Stimulated activated CD8-positive, alpha-beta memory T cell treated with anti-CD3 and anti-CD28 coated beads, Interleukin-4, amount 100 ng/mL, for 48 hours (primary cell): ENCODE results near the gene PXMP4.
"Not testable (repeated sequence)": the region's sequence is repeated elsewhere in the genome, so short reads cannot be mapped to it uniquely, and the experiment has no call there.

Experiments
- DNase-seq: peaks from one replicate; pipeline ENCODE4 v3.0.0-alpha.2; 2020

The PXMP4 gene, protein sequence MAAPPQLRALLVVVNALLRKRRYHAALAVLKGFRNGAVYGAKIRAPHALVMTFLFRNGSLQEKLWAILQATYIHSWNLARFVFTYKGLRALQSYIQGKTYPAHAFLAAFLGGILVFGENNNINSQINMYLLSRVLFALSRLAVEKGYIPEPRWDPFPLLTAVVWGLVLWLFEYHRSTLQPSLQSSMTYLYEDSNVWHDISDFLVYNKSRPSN

GRCh38 chr20:33719989-33720709 is at the start of gene PXMP4:
TSS of gene PXMP4 (minus strand) at chr20:33720310. CDS start at chr20:33720207, 103 bp downstream.
- DNase-seq = peak; percentile 84

DNA sequence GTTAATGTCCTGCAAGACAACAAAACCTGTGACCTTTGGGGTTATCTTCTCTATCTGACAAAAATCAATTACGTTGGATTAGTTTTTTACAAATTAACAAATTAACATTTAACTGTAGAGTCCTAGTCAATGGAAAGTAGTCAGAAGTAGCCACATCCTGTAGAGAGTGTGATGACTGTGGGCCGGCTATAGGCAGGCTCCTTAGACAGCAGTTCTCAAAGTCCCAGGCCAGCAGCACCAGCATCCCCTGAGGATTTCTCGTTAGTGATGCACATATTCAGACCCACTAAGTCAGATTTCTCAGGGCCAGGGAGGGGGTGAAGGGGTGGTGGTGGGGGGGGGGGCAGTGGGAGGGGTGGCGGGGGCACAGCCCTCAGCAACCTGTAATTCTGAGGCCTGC is 48.9 kb upstream of the PXMP4 start:
- DNase-seq = no peak

DNA sequence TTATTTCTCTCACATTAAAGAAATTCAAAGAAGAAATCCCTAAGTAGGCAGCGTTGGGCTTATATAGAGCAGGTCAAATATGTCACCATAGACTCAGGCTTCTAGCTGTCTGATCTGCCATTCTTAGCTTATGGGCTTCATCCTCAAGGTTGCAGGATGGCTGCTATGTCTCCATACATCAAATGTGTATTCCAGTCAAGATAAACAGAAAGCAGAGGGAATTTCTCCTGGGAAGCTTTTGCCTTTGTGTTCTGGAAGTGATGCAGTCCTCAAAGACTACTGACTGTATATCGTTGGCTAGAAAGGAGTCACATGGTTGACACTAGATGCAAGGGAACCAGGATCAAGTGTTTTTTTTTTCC is 47.6 kb upstream of the PXMP4 start:
- no peak for DNase-seq

DNA sequence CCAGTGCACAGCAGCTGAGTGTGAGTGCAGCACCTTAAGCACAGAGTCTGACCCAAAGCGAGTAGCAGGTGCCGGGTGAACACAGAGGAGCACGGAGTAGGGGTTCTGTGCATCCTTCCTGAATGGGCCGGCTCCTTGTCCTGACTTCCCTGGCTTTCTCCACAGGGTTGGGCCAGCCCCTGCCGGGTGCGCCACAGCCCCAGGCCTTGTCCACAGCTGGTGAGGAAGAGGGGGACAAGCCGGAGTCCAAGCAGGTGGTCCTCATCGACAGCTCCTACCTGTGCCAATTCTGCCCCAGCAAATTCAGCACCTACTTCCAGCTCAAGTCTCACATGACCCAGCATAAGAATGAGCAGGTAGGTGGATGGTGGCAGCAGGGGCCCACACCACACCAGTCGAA is 46.6 kb upstream of the PXMP4 start:
- DNase-seq = no peak

GRCh38 chr20:33765592-33765991 is 45.5 kb upstream of the PXMP4 start:
- no peak for DNase-seq

GRCh38 chr20:33765099-33765498 is 45.0 kb upstream of the PXMP4 start:
- DNase-seq = no peak

GRCh38 chr20:33761698-33762250 is 41.7 kb upstream of the PXMP4 start:
- no peak for DNase-seq

DNA sequence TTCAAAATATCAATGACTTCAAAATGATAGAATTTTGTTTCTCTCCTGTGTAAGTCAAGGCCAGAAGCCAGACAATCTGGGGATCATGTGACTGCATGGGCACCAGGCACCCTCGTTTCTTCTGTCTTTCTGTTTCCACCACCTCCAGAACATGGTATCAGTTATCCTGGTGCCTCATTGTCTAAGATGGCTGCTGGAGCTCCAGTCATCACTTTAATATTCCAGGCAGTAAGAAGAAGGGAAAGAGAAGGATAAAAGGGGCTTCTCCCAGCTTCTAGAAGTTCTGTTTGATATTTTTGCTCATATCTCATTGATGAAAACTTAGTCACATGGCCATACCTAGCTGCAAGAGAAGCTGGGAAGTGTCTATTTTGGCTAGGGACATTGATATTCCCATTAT is 37.3 kb upstream of the PXMP4 start:
- DNase-seq = no peak

DNA sequence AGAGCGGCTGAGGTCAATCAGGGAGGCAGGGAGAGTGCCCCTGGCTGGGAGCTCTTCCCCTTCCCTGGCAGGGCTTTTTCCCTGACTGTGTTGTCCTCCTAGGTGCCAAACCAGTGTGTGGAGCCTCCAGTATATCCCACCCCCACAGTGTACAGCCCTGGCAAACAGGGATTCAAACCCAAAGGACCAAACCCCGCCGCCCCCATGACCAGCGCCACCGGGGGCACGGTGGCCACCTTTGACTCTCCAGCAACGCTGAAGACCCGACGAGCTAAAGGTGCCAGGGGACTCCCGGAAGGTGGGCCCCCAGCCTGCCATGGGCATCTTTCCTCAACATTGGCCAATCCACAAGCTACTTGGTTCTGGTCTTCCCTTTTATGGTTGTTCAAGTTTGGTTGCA is 36.9 kb upstream of the PXMP4 start:
- DNase-seq = no peak

- DNase-seq = not testable (repeated sequence)
Observed at GRCh38 chr20:33755936-33756490, 35.9 kb upstream of the PXMP4 start.

DNA sequence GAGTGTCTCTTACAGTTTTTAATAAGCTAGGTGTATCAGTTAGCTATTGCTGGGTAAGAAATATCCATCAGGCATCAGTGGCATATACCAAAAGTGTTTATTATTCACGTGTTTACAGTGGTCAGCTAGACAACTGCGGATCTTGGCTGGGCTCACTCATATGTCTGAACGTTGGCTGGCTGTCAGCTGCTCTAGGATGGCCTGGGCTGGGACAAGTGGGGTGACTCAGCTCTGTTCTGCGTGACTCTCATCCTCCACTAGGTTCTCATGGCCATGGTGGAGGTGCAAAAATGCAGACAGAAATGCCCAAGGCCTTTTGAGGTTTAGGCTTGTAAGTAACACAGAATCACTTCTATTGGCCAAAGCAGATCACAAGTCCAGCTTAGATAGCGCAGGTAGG is 33.7 kb upstream of the PXMP4 start:
- no peak for DNase-seq

DNA sequence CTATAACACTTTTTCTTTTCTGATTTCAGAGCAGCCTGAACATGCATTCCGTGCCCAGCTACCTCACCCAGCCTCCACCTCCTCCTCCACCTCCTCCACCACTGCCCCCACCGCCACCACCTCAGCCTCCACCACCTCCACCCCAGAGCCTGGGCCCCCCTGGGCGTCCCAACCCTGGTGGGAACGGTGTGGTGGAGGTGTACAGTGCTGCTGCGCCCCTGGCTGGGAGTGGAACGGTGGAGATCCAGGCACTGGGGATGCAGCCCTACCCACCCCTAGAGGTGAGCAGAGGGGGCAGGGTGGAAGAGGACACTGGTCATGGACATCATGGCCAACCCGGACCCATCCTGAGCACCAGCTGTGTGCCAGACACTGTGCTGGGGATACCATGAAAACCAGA is 33.0 kb upstream of the PXMP4 start:
- no peak for DNase-seq

DNA sequence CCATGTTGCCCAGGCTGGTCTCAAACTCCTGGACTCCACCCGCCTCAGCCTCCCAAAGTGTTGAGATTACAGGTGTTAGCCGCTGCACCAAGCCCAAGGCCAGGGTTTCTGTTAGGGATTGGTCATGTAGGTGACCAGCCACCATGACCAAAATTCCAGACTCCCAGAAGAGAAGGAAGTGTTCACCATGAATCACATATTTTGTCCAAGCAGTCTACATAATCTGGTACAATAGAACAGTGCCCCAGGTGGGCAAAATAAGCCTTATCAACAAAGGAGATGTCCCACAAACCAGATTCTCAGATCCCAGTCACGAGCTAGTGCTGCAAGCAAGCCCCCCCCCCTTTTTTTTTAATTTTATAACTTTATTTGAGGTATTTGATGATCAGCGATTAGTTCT is 31.7 kb upstream of the PXMP4 start:
- no peak for DNase-seq

- no peak for DNase-seq
Observed at GRCh38 chr20:33746325-33746998, 26.4 kb upstream of the PXMP4 start.

GRCh38 chr20:33744773-33745385 is 24.8 kb upstream of the PXMP4 start:
- no peak for DNase-seq

DNA sequence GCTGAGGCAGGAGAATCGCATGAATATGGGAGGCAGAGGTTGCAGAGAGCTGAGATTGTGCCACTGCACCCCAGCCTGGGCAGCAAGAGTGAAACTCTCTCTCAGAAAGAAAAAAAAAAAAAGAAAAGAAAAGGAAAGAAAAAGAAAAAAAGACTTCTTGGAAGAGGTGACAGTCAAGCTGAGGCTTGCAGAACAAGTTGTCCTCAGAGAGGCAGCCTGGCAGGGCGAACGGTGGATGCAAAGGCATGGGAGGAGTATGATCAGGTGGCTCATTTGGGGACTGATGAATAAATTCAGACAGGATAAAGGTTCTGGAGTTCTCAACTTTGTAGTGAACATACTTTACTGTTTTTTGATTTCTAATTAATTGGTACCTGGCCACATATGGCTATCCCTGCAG is 24.1 kb upstream of the PXMP4 start:
- DNase-seq = no peak

DNA sequence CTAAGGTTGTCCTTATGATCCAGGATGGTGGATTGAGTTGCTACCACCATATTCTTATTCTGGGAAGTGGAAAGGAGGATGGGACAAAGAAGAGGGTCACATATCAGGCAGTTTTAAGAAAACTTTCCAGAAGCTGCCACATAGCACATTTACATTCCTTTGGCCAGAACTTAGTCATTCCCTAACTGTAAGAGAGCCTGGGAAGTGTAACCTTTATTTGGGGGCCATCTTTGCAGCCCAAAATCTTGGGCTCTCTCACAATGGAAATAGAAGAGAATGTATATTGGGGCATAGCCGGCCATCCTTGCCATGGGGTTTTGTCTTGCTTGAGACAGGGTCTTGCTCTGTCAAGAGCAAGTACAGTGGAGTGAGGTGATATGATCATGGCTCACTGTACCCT is 20.1 kb upstream of the PXMP4 start:
- DNase-seq = no peak

DNA sequence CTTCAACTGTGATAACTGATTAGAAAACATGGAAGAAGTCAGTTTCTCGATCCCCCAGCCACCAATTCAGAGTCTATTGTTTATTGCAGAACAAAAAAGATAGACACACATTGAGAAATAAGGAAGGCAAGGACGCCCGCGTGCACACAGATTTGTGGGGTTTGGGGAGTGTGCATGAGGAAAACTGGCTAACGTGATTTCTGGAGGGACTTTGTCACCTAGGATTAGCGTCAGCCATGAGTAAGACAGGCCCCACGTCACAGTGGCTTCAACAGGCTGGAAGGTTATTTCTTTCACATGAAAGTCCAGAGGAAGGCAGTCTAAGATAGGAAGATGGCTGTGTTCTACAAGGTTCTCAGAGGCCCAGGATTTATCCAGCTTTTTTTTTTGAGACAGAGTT is 19.4 kb upstream of the PXMP4 start:
- DNase-seq = no peak

DNA sequence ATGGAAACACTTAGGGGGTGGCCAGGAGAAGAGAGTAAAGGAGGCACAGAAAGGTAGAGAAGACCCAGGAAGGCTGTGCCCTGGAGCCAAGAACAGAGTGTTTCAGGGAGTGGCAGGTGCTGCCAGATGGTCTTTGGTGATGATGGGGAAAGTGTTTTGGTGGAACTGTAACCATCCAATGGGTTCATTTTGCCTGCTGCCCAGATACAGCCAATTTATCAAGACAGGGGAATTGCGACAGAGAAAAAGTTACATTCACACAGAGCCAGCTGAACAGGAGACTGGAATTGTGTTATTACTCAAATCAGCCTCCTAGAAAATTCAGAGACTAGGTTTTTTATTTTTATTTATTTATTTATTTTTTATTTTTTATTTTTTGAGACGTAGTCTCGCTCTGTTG is 16.9 kb upstream of the PXMP4 start:
- DNase-seq = no peak

DNA sequence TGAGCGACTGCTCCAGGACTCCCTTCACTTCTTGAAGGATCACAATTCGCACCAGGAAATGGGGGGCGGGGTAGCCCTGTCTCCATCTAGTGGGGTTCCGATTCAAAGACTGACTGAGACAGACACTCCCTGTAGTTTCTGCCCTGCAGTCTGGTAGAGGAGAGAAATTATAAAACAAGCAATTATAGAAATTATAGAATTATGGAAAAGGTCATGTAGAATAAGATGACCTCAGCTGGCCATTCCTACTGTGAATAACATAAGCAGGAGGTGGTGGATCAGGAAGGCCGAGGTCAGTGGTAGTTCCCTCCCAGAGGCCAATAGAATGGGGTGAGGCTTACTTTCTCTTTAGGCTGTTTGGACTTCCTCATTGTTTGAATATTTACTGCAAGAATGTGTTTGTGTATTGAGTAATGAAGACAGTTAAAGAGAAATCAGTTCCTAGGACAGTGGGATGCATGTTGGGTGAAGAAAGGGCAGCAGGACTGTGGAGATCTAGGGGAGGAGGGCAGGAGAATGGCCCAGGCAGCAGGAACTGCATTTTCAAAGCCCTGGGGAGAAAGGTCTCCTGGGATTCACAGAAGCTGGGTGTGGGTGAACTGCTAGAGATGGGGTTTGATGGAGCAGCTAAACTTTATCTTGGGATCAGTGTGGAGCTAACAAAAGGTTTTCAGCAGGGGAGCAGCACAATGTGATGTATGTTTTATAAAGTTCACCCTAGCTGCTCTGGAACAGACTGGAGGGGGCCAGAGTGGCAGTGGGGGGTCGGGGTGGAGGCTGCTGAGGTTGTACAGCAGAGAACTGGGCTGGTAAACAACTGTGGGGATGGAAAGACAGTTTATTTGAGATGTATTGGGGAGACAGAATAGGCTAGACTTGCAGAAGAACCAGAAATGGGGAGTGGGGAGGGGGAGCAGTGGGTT is 13.8 kb upstream of the PXMP4 start:
- DNase-seq = no peak

DNA sequence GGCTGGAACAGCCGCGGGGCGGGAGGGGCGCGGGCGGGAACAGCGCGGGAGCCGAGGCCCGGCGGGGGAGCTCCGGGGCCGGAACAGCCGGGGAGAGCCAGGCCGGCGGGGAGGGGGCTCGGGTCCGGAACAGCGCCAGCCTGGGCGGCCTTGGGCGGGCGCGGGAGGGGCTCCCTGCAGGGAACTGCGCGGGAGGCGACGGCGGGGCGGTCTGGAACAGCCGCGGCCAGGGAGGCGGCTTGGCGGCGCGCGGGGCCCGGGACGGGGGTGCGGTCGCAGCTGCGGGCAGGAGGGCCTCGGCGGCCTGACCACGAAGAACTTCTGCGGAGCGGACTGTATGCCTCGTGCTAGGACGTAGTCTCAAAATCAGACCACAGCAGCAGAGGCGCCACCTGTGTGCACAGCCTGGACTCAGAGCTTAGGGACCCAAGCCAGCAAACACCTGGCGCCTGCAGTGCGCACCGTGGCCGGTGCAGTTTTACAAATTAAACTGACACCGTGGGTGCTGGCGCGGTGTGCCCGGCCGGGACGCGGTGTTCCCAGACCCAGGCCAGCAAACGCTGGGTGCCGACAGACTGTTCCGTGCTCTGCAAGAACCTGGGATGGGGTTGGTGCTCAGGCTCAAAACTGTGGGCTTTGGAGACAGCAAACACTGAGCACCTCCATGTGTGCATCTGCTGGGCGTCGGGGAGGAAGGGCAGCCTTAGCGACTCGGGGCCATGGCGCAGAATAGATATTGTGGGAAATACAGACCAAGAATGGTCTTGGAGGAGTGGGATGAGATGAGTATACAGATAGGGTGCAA is 12.3 kb upstream of the PXMP4 start:
- peak; percentile 83 for DNase-seq
